GM12891 (cell line): ENCODE data around the gene CHD9NB.
"Not testable (repeated sequence)": the region's sequence is repeated elsewhere in the genome, so short reads cannot be mapped to it uniquely, and the experiment has no call there.

Experiments
- DNase-seq: peaks from one replicate; pipeline ENCODE4 v3.0.0; 2011; ENCODE audit warnings: low spot score; ENCODE audit not compliant: insufficient read length
- FAIRE-seq: peaks from 2 replicates; lab custom pipeline; 2011; peaks lifted over from hg19 to GRCh38; lab: Jason Lieb, UNC
- PAX5 ChIP-seq: IDR thresholded peaks from 2 replicates; pipeline ENCODE4 v1.6.1; 2011; ENCODE audit warnings: low read length, moderate library complexity, mild to moderate bottlenecking; ENCODE audit not compliant: insufficient read depth, severe bottlenecking
- POLR2A ChIP-seq: IDR thresholded peaks from 2 replicates; pipeline ENCODE4 v1.6.1; 2011; ENCODE audit warnings: low read depth, low read length, control low read depth
- POLR2AphosphoS5 ChIP-seq: IDR thresholded peaks from 2 replicates; pipeline ENCODE4 v1.6.1; 2011; ENCODE audit warnings: low read depth, low read length, control low read depth
- POU2F2 ChIP-seq: IDR thresholded peaks from 2 replicates; pipeline ENCODE4 v1.6.1; 2011; ENCODE audit warnings: low read depth, mild to moderate bottlenecking, control low read depth, low read length, moderate library complexity
- SPI1 ChIP-seq: IDR thresholded peaks from 2 replicates; pipeline ENCODE4 v1.6.1; 2011; ENCODE audit warnings: low read depth, low read length, control low read depth
- TAF1 ChIP-seq: IDR thresholded peaks from 2 replicates; pipeline ENCODE4 v1.6.1; 2011; ENCODE audit warnings: low read depth, low read length, control low read depth

The CHD9NB gene

GRCh38 chr16:53084746-53085334, 32.1 kb upstream of the CHD9NB start:
- DNase-seq (no peak), FAIRE-seq (no peak)
- TF ChIP-seq POLR2AphosphoS5: no peak
- no peak for TF ChIP-seq PAX5
- TF ChIP-seq TAF1: no peak
- TF ChIP-seq SPI1: no peak
- TF ChIP-seq POLR2A: no peak
- TF ChIP-seq POU2F2: no peak

DNA sequence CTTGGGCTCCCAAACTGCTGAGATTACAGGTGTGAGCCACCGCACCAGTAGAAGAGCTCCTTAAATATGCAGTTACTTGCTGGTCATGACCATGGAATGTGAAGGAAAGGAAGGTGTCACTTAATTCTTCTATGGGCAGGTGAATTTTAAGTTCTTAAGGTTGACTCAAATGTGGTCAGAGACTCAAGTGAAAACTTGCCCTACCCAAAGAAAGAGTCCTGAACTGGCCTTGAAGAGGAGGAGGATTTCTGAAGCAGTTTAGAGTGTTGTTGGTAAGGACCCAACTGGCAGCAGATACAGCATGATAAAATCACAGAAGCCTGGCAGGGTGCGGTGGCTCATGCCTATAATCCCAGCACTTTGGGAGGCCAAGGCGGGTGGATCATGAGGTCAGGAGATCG, 31.4 kb upstream of the CHD9NB start:
- no peak for TF ChIP-seq PAX5
- TF ChIP-seq POU2F2: no peak
- TF ChIP-seq TAF1: no peak
- TF ChIP-seq SPI1: no peak
- no peak for TF ChIP-seq POLR2AphosphoS5
- no peak for TF ChIP-seq POLR2A
- FAIRE-seq (no peak), DNase-seq (no peak)

GRCh38 chr16:53083119-53083518, 30.4 kb upstream of the CHD9NB start:
- FAIRE-seq (no peak), DNase-seq (no peak)
- TF ChIP-seq POU2F2: no peak
- no peak for TF ChIP-seq POLR2A
- no peak for TF ChIP-seq POLR2AphosphoS5
- no peak for TF ChIP-seq TAF1
- TF ChIP-seq SPI1: no peak
- TF ChIP-seq PAX5: no peak

DNA sequence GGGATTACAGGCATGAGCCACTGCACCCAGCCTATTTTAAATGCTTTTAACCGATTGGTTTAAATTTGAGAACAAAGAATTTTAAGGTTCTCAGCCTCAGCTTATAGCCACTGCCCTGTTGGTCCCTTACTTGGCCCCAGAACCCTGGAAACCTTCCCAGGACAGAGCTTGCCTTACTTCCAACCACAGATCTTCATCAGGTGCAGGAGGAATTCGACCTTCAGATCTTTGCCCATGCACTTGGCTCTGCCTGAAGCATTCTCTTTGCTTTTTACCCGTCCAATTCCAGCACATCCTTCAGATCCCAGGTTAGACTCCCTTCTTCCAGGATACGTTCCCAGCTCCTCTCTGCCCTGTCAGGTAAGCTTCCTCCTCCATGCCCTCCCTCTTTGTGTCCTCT, 29.8 kb upstream of the CHD9NB start:
- no peak for TF ChIP-seq PAX5
- TF ChIP-seq POLR2AphosphoS5: no peak
- FAIRE-seq (no peak), DNase-seq (no peak)

GRCh38 chr16:53081686-53082407, 29.1 kb upstream of the CHD9NB start:
- TF ChIP-seq POU2F2 (no peak), POLR2AphosphoS5 (no peak), PAX5 (no peak), POLR2A (no peak), SPI1 (no peak), TAF1 (no peak)
- DNase-seq (no peak), FAIRE-seq (no peak)

DNA sequence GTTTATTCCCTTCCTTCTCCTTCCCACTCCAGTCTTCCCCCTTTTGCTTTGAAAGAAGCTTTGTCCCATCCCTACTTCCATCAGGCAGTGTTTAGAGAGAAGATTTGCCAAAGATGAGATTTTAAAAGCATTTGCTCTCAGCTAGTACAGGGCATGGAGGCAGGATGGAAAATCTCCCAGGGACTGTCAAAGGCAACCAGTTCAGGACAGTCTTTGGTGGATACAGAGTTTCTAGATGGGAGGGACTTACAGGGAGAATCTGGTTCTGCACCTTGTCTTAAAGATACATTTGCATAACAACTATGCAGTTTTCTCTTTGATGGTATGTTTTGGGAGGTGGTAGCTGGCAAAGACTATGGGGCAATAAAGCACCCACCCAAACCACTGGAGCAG, 28.3 kb upstream of the CHD9NB start:
- no peak for TF ChIP-seq POLR2AphosphoS5
- TF ChIP-seq POLR2A: no peak
- no peak for TF ChIP-seq PAX5
- TF ChIP-seq SPI1: no peak
- no peak for TF ChIP-seq TAF1
- TF ChIP-seq POU2F2: no peak
- FAIRE-seq (no peak), DNase-seq (no peak)

DNA sequence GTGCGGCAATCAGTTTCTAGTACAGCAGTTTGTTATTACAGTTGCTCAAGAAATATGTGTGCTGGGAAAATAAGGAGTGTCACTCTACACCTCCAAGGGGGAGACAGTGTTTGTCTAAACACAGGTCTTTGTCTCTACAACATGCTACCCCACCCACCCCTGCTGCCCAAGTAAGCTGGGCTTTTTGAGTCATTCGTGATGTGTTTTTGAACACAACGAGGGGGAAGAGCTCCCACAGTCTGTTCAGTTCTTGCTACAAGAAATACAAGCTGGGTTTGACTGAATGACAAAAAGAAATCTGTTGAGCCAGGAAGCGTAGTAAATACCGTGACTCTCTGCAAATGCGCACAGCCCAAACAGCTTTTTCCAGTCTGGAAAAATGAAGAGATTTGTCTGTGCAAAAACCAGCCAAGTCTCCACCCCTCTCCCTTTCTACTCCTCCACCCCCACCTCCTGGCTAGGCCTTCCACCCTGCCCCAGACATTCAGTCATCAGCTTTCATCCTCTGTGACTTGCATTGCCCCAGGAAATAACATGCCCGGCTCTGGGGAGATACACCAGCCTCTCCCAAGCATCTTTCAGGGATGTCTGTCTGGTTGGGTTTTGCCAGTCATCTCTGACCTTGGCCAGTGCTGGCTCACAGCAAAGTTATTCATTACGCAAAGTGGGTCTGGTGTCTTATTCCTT, 27.8 kb upstream of the CHD9NB start:
- FAIRE-seq (no peak), DNase-seq (no peak)
- TF ChIP-seq POLR2A (no peak), POU2F2 (no peak), PAX5 (no peak), TAF1 (no peak), POLR2AphosphoS5 (no peak), SPI1 (no peak)

GRCh38 chr16:53078765-53079485, 26.2 kb upstream of the CHD9NB start:
- TF ChIP-seq TAF1: no peak
- TF ChIP-seq PAX5: no peak
- no peak for TF ChIP-seq POLR2AphosphoS5
- TF ChIP-seq POU2F2: no peak
- FAIRE-seq (no peak), DNase-seq (no peak)

DNA sequence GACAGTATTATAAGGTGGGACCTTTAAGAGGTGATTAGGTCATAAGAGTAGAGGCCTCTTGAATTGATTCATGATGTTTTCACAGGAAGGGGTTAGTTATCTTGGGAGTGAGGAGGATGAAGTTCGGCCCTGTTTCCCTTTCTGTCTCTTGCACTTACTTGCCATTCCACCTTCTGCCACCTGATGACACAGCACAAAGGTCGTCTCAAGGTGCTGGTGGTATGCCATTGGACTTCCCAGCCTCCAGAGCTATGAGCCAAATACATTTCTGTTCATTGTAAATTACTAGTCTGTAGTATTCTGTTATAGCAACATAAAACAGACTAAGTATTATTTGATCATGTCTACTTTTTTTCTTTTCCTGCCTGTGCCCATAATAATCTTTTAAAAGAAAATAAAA, 25.6 kb upstream of the CHD9NB start:
- TF ChIP-seq POLR2AphosphoS5: no peak
- TF ChIP-seq POLR2A: no peak
- no peak for TF ChIP-seq PAX5
- no peak for TF ChIP-seq SPI1
- TF ChIP-seq POU2F2: no peak
- TF ChIP-seq TAF1: no peak
- no peak for DNase-seq
- FAIRE-seq: no peak

DNA sequence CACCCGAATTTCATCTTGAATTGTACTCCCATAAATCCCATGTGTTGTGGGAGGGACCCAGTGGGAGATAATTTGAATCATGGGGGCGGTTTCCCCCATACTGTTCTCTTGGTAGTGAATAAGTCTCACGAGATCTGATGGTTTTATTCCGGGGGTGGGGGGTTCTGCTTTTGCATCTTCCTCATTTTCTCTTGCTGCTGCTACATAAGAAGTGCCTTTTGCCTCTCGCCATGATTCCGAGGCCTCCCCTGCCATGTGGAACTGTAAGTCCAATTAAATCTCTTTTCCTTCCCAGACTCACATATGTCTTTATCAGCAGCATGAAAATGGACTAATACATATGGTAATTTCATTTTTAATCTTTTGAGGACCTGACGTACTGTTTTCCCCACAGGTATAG, 22.8 kb upstream of the CHD9NB start:
- not testable (repeated sequence) for FAIRE-seq, DNase-seq

DNA sequence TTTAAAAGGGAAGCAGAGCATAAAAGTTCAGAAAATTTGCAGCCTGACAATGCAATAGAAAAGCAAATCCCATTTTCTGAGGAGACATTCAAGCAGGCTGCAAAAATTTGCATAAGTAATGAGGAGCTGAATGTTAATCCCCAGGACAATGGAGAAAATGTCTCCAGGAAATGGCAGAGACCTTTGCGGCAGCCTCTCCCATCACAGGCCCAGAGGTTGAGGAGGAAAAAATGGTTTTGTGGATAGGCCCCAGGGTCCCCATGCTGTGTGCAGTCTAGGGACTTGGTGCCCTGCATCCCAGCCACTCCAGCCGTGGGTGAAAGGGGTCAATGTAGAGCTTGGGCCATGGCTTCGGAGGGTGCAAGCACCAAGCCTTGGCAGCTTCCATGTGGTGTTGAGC, 21.6 kb upstream of the CHD9NB start:
- FAIRE-seq, DNase-seq: not testable (repeated sequence)
